Vagina (tissue), 2 donors: ENCODE results near the gene GIPC3.

ENCODE experiments used
- CTCF ChIP-seq, 3 experiments: fragments of 450-650 bp in 2 of 3; fragments of 200-600 bp in 1 of 3; sonication (generic) in 1 of 3; IDR thresholded peaks; one replicate each; pipeline ENCODE4 v1.5.1; 2017 to 2019; ENCODE audit warnings: antibody characterized with exemption in 3 of 3, mild to moderate bottlenecking in 2 of 3, moderate library complexity in 2 of 3
- POLR2A ChIP-seq, 2 donors: fragments of 450-650 bp; IDR thresholded peaks; one replicate each; pipeline ENCODE4 v1.6.1; 2017; ENCODE audit warnings: antibody characterized with exemption in 2 of 2, mild to moderate bottlenecking in 2 of 2, moderate library complexity in 2 of 2
- POLR2AphosphoS5 ChIP-seq, 2 donors: sonication (generic); formaldehyde crosslinking; IDR thresholded peaks; one replicate each; pipeline ENCODE4 v1.9.0; 2017; ENCODE audit warnings: antibody characterized with exemption in 2 of 2, mild to moderate bottlenecking in 2 of 2, low read depth in 1 of 2; ENCODE audit not compliant: insufficient read depth in 1 of 2

GRCh38 chr19:3585301-3586126 is at the start of gene GIPC3:
- TF ChIP-seq CTCF (IDR thresholded peaks at IDR 0.05) (no peak), POLR2A (IDR thresholded peaks at IDR 0.05) (no peak), POLR2AphosphoS5 (IDR thresholded peaks at IDR 0.05; ENCODE audit: insufficient read depth in 1 of 2, low read depth in 1 of 2) (no peak)
